Measurements from ENCODE around the gene RAF1.

RAF1 gene

DNA sequence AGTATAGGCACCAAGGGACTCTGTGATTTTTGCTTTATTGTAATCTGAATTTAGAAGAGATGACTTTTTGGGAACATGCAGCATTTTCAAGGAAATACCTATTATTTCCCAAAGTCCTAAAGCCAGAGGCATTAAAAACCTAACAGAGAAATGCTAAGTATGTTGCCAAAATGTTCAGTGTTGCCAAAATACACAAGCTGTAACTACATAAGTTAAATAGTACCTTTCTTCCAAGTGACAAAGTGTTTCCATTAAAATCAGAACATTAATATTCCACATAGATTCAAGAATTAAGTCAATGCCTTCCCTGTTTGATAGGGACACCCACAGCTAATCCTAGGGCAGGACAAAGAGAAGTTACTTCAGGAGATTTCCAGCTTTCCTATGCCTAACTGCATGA lies 65.0 kb downstream of the RAF1 start:
- no peak for DNase-seq (ENCODE audit: low read depth in 2 of 2, low spot score in 1 of 2)

DNA sequence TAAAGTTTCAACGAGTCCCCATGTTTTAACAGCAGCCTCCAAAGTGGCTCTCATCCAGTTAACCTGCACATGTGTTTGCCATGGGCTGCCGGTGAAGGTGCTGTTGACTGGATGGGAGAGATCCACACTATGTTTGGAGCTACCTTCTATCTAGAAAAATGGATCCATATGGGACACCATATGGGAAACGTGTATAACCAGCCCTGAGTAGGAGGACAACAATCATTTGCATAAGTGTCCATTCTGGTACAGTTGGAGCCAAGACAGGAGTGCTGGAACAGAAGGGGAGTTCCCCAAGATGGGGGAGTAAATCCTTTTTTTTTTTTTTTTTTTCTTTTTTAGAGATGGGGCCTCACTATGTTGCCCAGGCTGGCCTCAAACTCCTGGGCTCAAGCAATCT lies 70.4 kb downstream of the RAF1 start:
- DNase-seq (ENCODE audit: low read depth in 2 of 2, low spot score in 1 of 2) = no peak

DNA sequence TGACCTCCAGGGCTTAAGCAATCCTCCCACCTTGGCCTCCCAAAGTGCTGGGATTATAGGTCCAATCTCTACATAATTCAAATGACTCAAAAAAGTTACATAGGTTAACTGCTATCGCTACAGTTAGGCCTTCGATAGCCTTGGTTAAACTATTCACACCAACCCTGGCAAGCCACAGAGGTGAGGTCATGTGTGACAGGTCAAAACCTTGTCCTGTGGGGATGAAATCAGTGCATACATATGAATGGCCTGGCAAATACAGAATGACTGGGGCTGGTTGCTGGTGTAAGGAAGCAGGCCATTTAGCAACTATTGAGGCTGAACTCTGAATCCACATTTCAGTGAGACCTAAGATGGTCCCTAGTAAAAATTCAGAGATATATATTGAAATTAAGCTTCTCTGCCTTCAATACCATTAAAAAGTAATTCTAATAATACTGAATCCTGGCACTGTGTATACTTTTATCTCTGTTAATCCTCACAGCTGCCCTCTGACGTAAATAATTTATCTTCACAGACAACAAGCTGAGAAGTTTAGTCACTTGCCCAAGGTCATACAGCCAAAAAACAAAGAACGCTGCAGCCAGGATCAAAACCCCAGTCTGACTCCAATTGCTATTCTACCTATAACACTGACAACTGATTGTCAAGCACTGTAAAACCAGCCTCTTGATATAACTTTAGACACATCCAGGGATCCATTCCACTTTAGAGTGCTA lies 71.8 kb downstream of the RAF1 start:
- DNase-seq (ENCODE audit: low read depth in 2 of 2, low spot score in 1 of 2) = no peak

DNA sequence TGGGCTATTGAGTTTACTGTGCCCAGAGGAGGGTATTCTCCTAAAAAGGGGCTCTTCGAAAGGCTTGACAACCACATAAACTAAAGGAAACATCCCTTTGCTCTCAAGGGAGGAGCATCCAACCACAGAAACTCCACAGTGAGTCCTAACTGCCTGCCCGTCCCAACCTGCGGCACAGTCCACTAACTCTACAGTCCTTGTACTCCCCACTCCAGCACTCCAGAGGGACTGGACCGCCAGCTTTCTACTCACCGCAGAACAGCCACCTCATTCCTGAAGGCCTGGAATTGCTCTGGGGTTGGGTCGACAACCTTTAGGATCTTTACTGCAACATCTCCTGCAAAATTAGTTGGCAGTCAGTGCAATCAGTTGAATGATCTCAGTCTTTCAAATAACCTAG lies 72.5 kb downstream of the RAF1 start:
- DNase-seq (ENCODE audit: low read depth in 2 of 2, low spot score in 1 of 2) = no peak

DNA sequence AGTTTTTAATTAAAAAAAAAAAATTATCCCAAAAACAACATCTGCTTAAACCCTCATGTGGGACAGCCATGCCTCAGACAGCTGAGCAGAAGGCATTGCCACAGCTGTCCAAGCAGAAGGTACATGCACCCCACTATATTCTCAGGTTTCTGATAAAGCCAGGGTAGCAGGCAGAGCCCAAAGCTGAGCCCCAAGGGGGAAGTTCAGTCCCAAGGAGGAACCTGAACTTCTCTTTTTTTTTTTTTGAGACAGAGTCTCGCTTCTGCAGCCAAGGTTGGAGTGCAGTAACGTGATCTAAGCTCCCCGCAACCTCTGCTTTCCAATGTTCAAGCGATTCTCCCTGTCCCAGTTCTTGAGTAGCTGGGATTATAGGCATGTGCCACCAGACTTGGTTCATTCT lies 73.8 kb downstream of the RAF1 start:
- no peak for DNase-seq (ENCODE audit: low read depth in 2 of 2, low spot score in 1 of 2)

DNA sequence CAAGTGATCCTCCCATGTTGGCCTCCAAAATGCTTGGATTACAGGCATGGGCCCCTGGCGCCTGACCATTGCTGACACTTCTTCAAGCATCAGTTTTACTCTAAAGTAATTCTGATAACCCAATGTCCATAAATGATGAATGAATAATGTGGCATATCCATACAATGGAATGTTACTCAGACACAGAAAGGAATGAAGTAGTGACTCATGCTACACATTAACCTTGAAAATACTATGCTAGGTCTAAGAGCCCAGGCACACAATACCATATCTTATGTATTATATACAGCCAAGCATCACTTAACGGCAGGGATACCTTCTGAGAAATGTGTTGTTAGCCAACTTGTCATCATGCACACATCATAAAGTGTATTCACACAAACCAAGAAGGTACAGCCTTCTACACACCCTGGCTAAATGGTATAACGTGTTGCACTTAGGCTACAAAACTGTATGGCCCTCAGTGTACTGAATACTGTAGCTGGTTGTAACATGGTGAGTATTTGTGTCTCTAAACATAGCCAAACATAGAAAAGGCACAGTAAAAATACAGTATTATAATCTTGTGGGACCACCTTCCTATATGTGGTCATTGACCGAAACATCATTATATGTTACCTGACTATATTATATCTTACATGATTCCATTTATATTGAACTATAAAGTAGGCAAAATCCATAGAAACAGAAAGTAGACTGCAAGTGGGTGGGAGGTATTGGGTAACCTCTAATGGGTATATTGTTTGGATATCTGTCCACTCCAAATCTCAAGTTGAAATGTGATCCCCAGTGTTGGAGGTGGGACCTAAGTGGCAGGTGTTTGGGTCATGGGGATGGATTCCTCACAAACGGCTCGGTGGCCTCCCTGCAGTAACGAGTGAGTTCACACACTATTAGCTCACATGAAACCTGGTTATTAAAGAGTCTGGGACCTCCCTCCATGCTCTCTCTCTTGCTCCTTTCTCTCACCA lies 75.6 kb downstream of the RAF1 start:
- no peak for DNase-seq (ENCODE audit: low read depth in 2 of 2, low spot score in 1 of 2)

DNA sequence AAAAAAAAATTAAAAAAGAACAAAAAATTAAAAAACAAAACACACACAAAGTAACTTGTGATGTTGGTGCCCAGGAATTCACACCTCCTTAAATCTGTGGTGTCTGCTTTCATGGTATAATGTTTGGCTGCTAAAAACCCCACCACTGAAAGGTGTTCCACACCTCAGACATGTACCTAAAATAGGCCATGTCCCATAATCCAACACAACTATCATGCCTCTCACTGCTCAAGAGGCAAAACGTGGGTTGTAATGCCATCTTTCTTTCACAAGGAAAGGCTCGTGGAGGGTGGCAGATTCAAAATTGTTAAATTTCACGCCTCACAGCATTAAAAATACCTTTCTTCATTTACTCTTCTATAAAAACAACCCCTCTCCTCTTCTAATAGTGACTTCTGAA lies 77.5 kb downstream of the RAF1 start:
- DNase-seq (ENCODE audit: low read depth in 2 of 2, low spot score in 1 of 2) = no peak

DNA sequence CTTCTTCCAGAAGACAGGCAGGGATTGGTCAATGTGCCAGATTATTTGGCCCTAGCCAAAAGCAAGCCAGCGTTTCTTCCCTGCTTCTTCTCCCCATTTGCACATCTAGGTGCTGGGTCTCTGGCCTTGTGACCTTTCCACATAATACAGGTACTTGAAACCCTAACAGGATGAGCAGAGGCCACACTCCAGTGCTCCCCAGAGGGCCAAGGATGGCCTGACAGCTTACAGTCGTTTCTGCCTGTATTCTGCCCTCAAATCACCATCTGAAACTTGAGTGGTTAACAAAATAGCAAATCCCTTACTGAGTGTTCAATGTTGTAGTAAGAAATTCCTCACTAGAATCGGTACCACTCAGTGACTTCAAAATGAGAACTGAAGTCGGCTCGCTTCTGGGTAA lies 77.9 kb downstream of the RAF1 start:
- DNase-seq (ENCODE audit: low read depth in 2 of 2, low spot score in 1 of 2) = no peak

DNA sequence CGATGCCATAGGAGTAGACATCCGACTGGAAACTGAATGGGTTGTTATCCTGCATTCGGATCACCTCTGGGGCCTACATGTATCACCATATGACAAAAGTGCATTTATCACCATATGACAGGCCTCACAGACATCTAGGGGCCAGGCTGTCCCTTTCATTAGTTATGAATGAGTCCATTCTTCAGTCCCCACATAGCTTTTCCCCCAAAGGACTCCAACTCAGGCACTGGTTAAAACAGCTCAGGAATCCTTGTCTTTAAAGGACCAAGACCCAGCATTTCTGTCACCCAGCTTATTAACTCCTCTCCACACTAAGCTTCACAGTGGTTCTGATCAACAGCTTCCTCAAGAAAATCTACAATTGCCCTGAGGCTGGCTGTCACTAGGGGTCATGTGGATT lies 78.7 kb downstream of the RAF1 start:
- DNase-seq (ENCODE audit: low read depth in 2 of 2, low spot score in 1 of 2) = no peak

DNA sequence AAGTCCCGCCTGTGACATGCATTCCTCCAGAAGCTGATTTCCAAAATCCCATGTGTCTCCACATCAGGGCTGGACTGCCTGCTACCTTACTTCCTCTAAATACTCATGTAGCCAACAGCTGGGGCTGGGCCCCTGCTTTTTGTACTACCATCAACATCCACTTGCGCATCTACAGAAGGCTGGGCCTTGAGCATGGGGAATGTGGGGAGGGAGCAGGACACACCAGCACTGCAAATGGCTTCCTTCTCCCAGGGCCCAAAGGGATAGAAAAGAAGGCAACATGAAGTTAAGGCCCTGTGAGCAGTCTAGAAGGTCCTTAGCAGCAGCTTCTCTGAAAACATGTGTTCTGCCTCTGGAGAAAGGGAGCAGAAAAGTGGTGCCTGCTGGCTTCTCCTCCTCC lies 79.8 kb downstream of the RAF1 start:
- DNase-seq (ENCODE audit: low read depth in 2 of 2, low spot score in 1 of 2) = no peak

DNA sequence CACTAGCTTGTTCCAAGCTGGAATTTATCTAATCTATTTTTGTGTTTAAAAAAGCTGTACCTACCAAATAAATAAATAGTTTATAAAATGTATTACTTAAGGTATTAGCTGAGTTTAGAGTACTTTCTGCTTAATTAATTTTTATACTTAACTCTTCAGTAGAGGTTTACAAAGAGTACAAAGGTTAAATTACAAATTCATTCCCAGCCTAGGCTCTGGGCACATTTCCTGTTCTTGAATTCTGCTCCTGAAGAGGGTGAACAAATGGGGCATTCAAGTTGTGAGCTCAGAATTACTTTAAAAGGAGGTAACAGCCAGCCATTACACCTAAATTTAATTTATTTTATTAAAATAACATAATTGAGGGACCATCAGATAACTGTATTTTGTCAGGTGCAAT lies 80.6 kb downstream of the RAF1 start:
- no peak for DNase-seq (ENCODE audit: low read depth in 2 of 2, low spot score in 1 of 2)

DNA sequence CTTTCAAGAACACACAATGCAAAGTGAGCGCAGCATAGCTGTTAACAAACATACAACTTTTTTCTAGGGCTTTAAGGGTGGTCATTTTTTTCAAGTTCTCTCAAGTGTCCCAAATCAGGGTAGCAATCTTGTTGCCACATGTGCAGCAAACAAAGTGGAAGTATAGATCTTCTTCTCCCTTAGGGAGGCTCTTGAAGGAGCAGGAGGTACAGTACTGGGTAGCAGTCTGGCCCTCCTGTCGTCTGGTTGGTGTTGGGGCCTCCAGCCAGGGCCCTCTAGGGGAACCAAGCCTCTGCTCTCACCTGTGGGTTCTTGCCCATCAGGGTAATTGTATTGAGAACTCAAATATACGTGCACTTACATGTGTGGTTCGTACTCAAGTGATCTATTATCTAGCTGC lies 81.2 kb downstream of the RAF1 start:
- no peak for DNase-seq (ENCODE audit: low read depth in 2 of 2, low spot score in 1 of 2)

DNA sequence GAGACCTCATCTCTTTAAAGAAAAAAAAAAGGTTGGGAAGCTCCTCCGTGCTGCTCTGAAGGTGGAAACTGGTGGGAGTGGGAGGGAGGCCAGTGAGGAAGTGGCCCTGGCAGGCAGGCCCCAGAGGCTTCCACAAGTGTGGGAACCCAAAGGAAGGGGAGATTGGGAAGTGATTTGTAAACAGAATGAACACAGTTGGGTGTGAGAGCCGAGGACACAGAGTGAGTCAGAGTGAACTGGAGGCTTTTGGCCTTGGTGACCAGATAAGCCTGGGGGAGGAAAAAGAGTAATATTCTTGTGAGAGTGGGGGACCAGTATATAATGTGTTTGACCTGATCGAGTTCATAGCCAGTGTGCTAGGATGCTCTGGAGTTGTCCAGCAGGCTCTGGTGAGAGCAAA lies 84.0 kb downstream of the RAF1 start:
- DNase-seq (ENCODE audit: low read depth in 2 of 2, low spot score in 1 of 2) = no peak

DNA sequence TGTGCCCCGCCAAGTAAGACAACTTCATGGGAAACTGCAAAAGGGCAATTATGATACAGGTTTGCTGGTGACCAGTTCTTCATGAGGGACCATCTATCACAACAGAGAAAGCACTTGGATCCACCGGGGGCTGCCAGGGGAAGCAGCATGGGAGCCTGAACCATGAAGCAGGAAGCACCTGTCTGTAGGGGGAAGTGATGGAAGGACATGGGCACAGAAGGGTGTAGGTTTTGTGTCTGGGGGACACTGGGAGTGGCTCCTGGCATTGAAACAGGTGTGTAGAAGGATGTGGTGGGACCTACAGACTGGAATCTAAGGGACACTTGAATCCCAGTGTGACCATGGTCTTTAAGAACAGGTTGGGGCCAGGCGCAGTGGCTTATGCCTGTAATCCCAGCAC lies 84.5 kb downstream of the RAF1 start:
- no peak for DNase-seq (ENCODE audit: low read depth in 2 of 2, low spot score in 1 of 2)

DNA sequence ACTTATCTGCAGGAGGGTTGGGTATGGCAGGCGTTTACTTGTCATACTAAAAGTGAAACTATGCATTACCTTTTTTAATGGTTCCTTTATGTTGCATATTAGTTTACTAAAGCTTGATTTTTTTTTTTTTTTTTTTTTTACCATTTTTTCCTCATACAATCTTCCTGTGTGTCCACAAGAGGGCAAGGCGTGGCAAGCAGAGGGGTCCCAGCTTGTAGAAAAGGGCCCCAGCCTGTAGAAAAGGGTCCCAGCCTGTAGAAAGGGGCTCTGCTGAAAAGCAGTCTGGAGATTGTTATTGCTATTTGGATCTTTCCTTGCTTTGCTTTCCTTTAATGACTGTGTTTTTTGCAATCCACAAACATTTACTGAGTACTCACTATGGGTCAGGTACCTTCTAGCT lies 85.2 kb downstream of the RAF1 start:
- DNase-seq (ENCODE audit: low read depth in 2 of 2, low spot score in 1 of 2) = no peak

DNA sequence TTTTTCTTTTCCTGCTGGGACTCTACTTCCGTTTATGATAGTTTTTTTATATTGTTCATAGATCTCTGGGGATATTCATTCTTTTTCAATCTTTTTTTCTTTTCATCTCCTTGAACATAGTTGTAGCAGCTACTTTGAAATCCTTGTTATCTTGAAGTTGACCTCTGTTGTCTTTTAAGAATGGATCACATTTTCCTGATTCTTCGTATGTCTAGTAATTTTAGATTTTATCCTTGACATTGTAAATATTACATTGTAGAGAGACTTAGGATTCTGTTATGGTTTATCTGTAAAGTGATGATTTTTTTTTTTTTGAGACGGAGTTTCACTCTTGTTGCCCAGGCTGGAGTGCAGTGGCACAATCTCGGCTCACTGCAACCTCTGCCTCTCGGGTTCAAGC lies 86.5 kb downstream of the RAF1 start:
- DNase-seq (ENCODE audit: low read depth in 2 of 2, low spot score in 1 of 2) = no peak

DNA sequence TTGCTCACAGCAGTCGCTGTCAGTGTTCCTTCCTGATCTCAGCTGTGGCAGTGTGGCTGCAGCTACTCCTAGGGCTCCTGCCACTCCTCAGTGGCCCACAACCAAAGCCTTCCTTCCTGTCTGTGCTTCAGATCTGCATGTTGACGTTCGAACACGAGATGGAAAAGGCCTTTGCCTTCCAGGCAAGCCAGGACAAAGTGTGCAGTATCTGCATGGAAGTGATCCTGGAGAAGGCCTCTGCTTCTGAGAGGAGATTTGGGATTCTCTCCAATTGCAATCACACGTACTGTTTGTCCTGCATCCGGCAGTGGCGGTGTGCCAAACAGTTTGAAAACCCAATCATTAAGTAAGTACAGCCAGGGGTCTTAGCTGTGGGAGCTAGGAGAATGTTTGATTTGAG lies 89.3 kb downstream of the RAF1 start:
- no peak for DNase-seq (ENCODE audit: low read depth in 2 of 2, low spot score in 1 of 2)

DNA sequence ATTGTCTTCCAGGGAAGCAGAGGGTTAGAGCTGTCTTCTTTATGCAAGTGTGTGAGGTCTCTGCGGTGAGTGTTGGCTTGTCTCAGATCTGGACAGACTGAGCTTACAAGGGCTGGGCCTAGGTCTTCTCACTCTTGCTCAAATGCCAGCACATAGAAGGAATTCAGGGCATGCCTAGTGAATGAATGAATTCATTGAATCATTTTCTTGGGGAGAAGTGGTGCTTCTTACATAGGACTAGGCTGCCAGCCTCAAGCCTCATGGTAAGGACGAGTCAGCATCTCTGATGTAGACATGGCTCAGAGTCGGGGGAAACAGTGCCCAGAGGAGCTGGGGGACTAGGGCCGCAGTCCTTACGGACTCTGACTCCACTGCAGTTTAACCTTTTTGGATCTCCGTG lies 89.8 kb downstream of the RAF1 start:
- no peak for DNase-seq (ENCODE audit: low read depth in 2 of 2, low spot score in 1 of 2)

DNA sequence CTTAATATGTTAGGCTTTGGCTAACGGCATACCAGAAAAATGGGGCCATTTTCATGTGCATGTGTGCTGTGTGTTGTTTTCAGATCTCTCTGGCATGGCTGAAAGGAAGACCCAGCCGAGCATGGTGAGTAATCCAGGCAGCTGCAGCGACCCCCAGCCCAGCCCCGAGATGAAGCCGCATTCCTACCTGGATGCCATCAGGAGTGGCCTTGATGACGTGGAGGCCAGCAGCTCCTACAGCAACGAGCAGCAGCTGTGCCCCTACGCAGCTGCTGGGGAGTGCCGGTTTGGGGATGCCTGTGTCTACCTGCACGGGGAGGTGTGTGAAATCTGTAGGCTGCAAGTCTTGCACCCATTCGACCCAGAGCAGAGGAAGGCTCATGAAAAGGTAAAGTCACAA lies 91.9 kb downstream of the RAF1 start:
- no peak for DNase-seq (ENCODE audit: low read depth in 2 of 2, low spot score in 1 of 2)

DNA sequence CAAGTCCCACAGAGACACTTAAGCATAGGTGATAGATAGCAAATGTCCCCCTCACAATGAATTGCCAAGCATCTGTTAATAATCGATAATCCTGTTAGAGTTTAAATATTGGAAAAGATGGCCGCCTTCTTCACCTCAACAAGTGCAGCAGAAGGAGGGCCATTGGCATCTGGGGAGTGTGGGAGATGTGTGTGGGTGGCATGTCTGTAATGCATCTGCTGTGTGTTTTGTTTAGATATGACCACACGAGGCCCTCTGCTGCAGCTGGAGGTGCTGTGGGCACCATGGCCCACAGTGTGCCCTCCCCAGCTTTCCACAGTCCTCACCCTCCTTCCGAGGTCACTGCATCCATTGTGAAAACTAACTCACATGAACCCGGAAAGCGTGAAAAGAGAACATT lies 94.1 kb downstream of the RAF1 start:
- DNase-seq (ENCODE audit: low read depth in 2 of 2, low spot score in 1 of 2) = no peak

DNA sequence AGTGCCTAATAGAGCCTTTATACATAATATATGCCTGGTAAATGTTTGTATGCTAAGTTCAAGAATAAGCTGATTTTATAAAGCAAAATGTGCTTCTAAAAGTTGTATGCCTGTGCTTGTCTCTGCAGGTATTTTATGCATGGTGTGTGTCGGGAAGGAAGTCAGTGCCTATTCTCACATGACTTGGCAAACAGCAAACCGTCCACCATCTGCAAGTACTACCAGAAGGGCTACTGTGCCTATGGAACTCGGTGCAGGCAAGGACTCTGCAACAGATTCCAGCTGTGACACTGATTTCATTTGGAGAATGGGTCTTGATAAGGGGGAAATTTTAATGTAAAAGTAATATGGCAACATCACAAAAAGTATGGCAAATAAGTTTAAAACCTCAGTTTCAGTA lies 95.2 kb downstream of the RAF1 start:
- no peak for DNase-seq (ENCODE audit: low read depth in 2 of 2, low spot score in 1 of 2)

DNA sequence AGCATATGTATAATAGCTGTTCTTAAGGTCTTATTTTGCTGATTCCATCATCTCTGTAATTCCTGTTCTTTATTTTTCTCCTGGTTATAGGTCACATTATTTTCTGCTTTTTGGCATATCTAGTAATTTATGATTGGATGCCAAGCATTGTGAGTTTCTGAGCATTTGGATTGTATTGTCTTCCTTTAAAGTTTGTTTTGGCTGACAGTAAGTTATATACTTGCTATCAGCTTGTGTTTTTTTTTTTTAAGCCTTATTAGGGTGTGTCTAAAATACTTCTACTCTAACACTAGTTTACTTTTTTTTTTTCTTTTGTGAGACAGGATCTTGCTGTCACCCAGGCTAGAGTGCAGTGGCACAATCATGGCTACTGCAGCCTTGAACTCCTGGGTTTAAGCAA lies 96.9 kb downstream of the RAF1 start:
- no peak for DNase-seq (ENCODE audit: low read depth in 2 of 2, low spot score in 1 of 2)

DNA sequence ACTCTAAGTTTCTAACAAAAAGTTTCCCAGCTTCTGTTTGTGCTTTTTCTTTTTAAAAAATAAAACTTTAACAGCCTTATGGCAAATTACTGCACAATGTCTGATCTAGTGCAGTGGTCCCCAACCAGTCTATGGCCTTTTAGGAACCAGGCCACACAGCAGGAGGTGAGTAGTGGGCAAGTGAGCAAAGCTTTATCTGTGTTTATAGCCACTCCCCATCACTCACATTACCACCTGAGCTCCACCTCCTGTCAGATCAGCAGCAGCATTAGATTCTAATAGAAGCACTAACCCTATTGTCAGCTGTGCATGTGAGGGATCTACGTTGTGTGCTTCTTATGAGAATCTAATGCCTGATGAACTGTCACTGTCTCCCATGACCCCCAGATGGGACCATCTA lies 101.5 kb downstream of the RAF1 start:
- DNase-seq (ENCODE audit: low read depth in 2 of 2, low spot score in 1 of 2) = no peak

Data from stimulated activated CD8-positive, alpha-beta memory T cell treated with anti-CD3 and anti-CD28 coated beads, Interleukin-4, amount 100 ng/mL, for 4 hours (primary cell).